Immature natural killer cell (primary cell): ENCODE data around the gene ATP13A2. TPM values are rescaled to one million over a fixed set of nuclear protein-coding genes. Genes with fewer than 3 reads are reported as not detected.
"Not testable (repeated sequence)": the region's sequence is repeated elsewhere in the genome, so short reads cannot be mapped to it uniquely, and the experiment has no call there.

Experiments used
- DNase-seq, 3 donors: peaks; one replicate each; pipeline ENCODE4 v3.0.0; 2022; ENCODE audit warnings: mixed read lengths in 1 of 3
- H3K27ac Mint-ChIP-seq, 6 donors: one replicate each; pipeline ENCODE4 v1.8.0; 2020; ENCODE audit warnings: mixed read lengths in 6 of 6, mild to moderate bottlenecking in 5 of 6, inconsistent platforms in 4 of 6, moderate library complexity in 3 of 6
- H3K27me3 Mint-ChIP-seq, 3 donors: one replicate each; pipeline ENCODE4 v1.8.0; 2020 to 2021; ENCODE audit warnings: low read depth in 3 of 3, mild to moderate bottlenecking in 3 of 3, mixed read lengths in 3 of 3, moderate library complexity in 3 of 3, inconsistent platforms in 1 of 3
- H3K36me3 Mint-ChIP-seq, 3 donors: one replicate each; pipeline ENCODE4 v1.8.0; 2020; ENCODE audit warnings: mixed read lengths in 3 of 3, inconsistent platforms in 2 of 3, mild to moderate bottlenecking in 2 of 3
- H3K4me1 Mint-ChIP-seq, 2 donors: one replicate each; pipeline ENCODE4 v1.8.0; 2020; ENCODE audit warnings: inconsistent platforms in 2 of 2, mild to moderate bottlenecking in 2 of 2, mixed read lengths in 2 of 2, moderate library complexity in 1 of 2
- H3K4me3 Mint-ChIP-seq, 5 donors: one replicate each; pipeline ENCODE4 v1.8.0; 2020; ENCODE audit warnings: mild to moderate bottlenecking in 5 of 5, mixed read lengths in 5 of 5, inconsistent platforms in 3 of 5, moderate library complexity in 3 of 5
- H3K9me3 Mint-ChIP-seq, 6 donors: one replicate each; pipeline ENCODE4 v1.8.0; 2020; ENCODE audit warnings: mild to moderate bottlenecking in 6 of 6, mixed read lengths in 6 of 6, inconsistent platforms in 4 of 6, moderate library complexity in 3 of 6
- polyA plus RNA-seq, 3 donors: library from polyadenylated mRNA; unstranded; fragments of 300-500 nt; fragmentation: Illumina TruSeq; gene quantifications; one replicate each; pipeline ENCODE4 v1.2.3, GENCODE V29; 2021

ATP13A2 gene
- polyA plus RNA-seq, 3 donors from 2014 or later = 21.1 to 53.4 (median 26.3) TPM

DNA sequence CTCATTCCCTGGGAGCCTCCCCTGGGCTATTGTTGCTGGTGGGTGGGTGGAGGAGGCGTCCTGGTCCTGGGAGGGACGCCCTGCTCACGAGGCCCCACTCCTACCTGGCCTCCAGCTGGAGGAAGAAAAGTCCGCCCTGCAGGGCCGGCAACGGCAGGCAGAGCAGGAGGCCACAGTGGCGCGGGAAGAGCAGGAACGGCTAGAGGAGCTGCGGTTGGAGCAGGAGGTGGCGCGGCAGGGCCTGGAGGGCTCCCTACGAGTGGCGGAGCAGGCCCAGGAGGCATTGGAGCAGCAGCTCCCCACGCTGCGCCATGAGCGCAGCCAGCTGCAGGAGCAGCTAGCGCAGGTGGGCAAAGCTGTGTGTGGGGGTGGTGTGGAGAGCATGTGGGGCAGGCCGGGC, 65.1 kb downstream of the ATP13A2 start:
- Mint-ChIP-seq H3K36me3 (peaks cover 12 to 13% (median 12%) of the 10 kb centered on the region in 3 donors), H3K4me1 (no peaks in the 10 kb centered on the region), H3K9me3 (no peaks in the 10 kb centered on the region), H3K4me3 (no peak overlapping the region), H3K27ac (no peak overlapping the region), H3K27me3 (no peaks in the 10 kb centered on the region)
- no peak for DNase-seq

GRCh38 chr1:16946185-16946584, 65.5 kb downstream of the ATP13A2 start:
- Mint-ChIP-seq H3K27ac (peak overlapping the region in 1 of 6 donors; percentile 17), H3K36me3 (peaks cover 12 to 13% (median 12%) of the 10 kb centered on the region in 3 donors)
- not testable (repeated sequence) for DNase-seq, H3K27me3 Mint-ChIP-seq, H3K4me1 Mint-ChIP-seq, H3K9me3 Mint-ChIP-seq, H3K4me3 Mint-ChIP-seq

DNA sequence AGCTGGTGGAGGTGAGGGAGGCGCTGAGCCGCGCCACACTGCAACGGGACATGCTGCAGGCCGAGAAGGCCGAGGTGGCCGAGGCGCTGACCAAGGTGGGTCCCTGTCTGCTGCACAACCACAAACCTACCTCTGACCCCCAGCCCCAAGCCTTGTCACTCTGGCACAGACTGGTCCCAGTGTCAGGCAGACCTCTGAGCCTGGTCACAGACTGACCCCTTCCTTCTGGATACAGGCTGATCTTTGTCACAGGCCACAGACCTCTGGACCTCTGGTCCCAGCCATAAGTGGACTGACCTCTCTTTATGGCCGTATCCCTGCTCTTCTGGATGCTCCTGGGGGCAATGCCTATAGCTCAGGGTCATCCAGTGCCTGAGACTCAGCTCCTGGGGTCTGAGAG, 66.2 kb downstream of the ATP13A2 start:
- not testable (repeated sequence) for DNase-seq, H3K9me3 Mint-ChIP-seq, H3K27ac Mint-ChIP-seq, H3K27me3 Mint-ChIP-seq, H3K4me1 Mint-ChIP-seq, H3K4me3 Mint-ChIP-seq
- H3K36me3 Mint-ChIP-seq = peaks cover 13 to 16% (median 15%) of the 10 kb centered on the region in 3 donors

GRCh38 chr1:16944038-16944437, 67.7 kb downstream of the ATP13A2 start:
- H3K36me3 Mint-ChIP-seq = peaks cover 13 to 17% (median 16%) of the 10 kb centered on the region in 3 donors
- H3K4me3 Mint-ChIP-seq = no peak overlapping the region
- H3K4me1 Mint-ChIP-seq = no peaks in the 10 kb centered on the region
- H3K27me3 Mint-ChIP-seq = no peaks in the 10 kb centered on the region
- H3K9me3 Mint-ChIP-seq = no peaks in the 10 kb centered on the region
- no peak overlapping the region for H3K27ac Mint-ChIP-seq
- no peak for DNase-seq

DNA sequence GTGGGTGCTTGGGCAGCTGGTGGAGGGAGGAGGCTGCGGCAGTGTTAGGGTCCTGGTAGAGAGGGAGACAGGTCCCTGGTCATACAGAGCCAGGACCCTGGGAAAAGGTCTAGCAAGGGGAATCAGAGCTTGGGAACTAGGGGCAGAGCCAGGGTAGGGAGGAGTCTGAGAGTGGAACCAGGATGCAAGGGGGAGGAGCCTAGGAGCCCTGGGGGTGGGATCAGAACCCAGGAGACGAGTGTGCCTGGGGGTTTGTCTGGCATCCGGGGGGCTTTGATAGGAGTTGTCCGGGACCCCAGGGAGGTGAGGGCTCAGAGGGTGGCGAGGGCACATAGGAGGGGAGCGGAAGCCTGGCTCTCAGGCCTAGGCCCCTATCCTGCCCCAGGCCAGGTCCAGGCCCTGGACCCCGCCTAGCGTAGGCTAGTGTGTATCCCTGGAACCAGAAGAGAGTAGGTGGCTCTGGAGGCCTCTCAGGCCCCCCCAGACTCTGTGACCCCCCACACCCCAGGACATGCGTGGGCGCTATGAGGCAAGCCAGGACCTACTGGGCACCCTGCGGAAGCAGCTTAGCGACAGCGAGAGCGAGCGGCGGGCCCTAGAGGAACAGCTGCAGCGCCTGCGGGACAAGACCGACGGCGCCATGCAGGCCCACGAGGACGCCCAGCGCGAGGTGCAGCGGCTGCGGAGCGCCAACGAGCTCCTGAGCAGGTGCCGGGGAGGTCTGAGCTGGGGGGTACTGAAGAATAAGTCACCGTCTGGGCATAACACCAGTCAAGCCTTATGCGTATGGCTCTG, 72.1 kb downstream of the ATP13A2 start:
- not testable (repeated sequence) for DNase-seq, H3K9me3 Mint-ChIP-seq, H3K4me1 Mint-ChIP-seq, H3K4me3 Mint-ChIP-seq, H3K27me3 Mint-ChIP-seq
- peaks cover 6 to 15% (median 12%) of the 10 kb centered on the region in 3 donors for H3K36me3 Mint-ChIP-seq
- peak overlapping the region in 1 of 6 donors; percentile 17 for H3K27ac Mint-ChIP-seq

DNA sequence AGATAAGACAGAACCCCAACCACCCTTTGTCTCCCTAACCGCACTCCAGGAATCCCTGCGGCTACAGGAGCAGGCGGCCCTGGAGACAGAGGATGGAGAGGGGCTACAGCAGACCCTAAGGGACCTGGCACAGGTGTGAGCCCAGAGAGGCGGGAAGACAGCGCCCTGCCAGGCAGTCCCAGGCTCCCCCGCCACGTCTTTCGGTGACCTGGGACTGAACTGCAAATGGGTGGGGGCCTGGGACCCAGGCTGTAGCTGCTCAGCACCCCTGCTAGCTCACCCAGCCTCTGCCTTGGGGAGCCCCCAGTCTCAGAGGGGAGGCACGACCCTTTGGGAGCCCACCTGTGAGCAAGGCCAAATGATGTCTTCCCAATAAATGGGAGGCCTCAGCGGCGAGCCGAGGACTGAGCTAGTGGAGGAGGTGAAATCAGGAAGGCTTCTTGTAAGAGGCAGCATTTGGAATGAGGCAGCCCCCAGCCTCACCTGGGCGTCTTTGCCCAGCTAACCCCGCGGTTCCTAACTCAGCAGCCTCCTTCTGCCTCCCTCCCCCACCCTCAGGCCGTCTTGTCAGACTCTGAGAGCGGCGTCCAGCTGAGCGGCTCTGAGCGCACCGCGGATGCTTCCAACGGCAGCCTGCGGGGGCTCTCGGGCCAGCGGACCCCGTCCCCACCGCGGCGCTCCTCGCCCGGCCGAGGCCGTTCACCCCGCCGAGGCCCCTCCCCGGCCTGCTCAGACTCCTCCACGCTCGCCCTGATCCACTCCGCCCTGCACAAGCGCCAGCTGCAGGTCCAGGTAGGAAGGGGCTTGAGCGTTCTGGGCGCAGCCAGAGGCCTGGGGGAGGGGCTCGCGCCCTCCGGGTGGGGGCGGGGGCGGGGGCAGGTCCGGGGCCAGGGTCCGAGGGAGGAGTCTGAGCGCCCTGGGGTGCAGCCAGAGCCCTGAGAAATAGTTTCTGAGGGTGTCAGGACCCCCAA, 73.1 kb downstream of the ATP13A2 start:
- Mint-ChIP-seq H3K36me3 (peaks cover 6 to 15% (median 12%) of the 10 kb centered on the region in 3 donors), H3K27ac (peak overlapping the region in 1 of 6 donors; percentile 74), H3K9me3 (no peaks in the 10 kb centered on the region), H3K4me3 (no peak overlapping the region), H3K4me1 (no peaks in the 10 kb centered on the region), H3K27me3 (peaks cover 0 to 2% (median 0%) of the 10 kb centered on the region in 3 donors)
- no peak for DNase-seq

DNA sequence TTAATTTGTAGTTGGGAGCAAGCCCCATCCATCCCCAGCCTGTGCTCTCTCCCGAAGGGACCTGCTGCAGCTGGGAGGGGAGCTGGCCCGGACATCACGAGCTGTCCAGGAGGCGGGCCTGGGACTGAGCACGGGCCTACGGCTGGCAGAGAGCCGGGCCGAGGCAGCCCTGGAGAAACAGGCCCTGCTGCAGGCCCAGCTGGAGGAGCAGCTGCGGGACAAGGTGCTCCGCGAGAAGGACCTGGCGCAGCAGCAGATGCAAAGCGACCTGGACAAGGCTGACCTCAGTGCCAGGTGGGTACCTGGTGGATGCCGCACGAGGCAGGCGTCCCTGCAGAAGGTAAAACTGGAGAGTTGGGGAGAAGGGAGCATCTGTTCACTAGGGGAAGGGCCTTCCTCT, 75.1 kb downstream of the ATP13A2 start:
- DNase-seq, H3K9me3 Mint-ChIP-seq, H3K27me3 Mint-ChIP-seq, H3K4me3 Mint-ChIP-seq, H3K4me1 Mint-ChIP-seq, H3K36me3 Mint-ChIP-seq, H3K27ac Mint-ChIP-seq: not testable (repeated sequence)

Other genes starting within 250 kb of the ATP13A2 start
- 10 to 100 TPM in 1 of 3 donors, not detected in 2; 28.1 TPM for gene RNU1-2, start 115.9 kb downstream of the ATP13A2 start, polyA plus RNA-seq
- gene CROCC, start 90.0 kb downstream of the ATP13A2 start, polyA plus RNA-seq = 1 to 10 TPM in 2 of 3 donors, under 1 TPM in 1; 0.35 to 6.5 (median 5.4) TPM
- not detected for gene MFAP2, start 31.3 kb downstream of the ATP13A2 start, polyA plus RNA-seq
- 100 to 1,000 TPM; 142 to 299 (median 173) TPM for gene SDHB, start 42.1 kb upstream of the ATP13A2 start, polyA plus RNA-seq
- gene PADI2, start 107.5 kb upstream of the ATP13A2 start, polyA plus RNA-seq = 1 to 10 TPM in 1 of 3 donors, under 1 TPM in 2; 0.15 to 1.6 (median 0.20) TPM
- not detected for gene PADI1, start 193.2 kb upstream of the ATP13A2 start, polyA plus RNA-seq
- not detected for gene PADI3, start 237.2 kb upstream of the ATP13A2 start, polyA plus RNA-seq